GM19455 (cell line): ENCODE measurements around the gene KLHDC4.
"Not testable (repeated sequence)": the region's sequence is repeated elsewhere in the genome, so short reads cannot be mapped to it uniquely, and the experiment has no call there.

Experiments
- ATAC-seq: cut with Tn5 transposase; IDR thresholded peaks from one replicate; pipeline ENCODE4 v1.9.1; 2021; ENCODE audit not compliant: unreplicated experiment

Gene KLHDC4

GRCh38 chr16:87721622-87722585, 43.9 kb downstream of the KLHDC4 start:
- no peak for ATAC-seq

- ATAC-seq = no peak
Measured at GRCh38 chr16:87720446-87720845, 45.3 kb downstream of the KLHDC4 start.

- not testable (repeated sequence) for ATAC-seq
Measured at GRCh38 chr16:87718831-87719230, 47.0 kb downstream of the KLHDC4 start.

- no peak for ATAC-seq
Measured at GRCh38 chr16:87715658-87716057, 50.1 kb downstream of the KLHDC4 start.

GRCh38 chr16:87715231-87715630, 50.6 kb downstream of the KLHDC4 start:
- ATAC-seq = no peak

GRCh38 chr16:87713451-87714229, 52.1 kb downstream of the KLHDC4 start:
- ATAC-seq = no peak

- no peak for ATAC-seq
Measured at GRCh38 chr16:87712184-87712762, 53.5 kb downstream of the KLHDC4 start.

GRCh38 chr16:87710887-87711286, 54.9 kb downstream of the KLHDC4 start:
- no peak for ATAC-seq

- no peak for ATAC-seq
Measured at GRCh38 chr16:87709677-87710076, 56.1 kb downstream of the KLHDC4 start.

- ATAC-seq = no peak
Measured at GRCh38 chr16:87708881-87709638, 56.7 kb downstream of the KLHDC4 start.

GRCh38 chr16:87707714-87708580, 57.8 kb downstream of the KLHDC4 start:
- ATAC-seq = no peak

- ATAC-seq = no peak
Measured at GRCh38 chr16:87707097-87707496, 58.7 kb downstream of the KLHDC4 start.

- no peak for ATAC-seq
Measured at GRCh38 chr16:87706278-87707000, 59.3 kb downstream of the KLHDC4 start.

- no peak for ATAC-seq
Measured at GRCh38 chr16:87705771-87706277, 60.0 kb downstream of the KLHDC4 start.

GRCh38 chr16:87704754-87705353, 60.9 kb downstream of the KLHDC4 start:
- no peak for ATAC-seq

GRCh38 chr16:87703835-87704375, 61.9 kb downstream of the KLHDC4 start:
- ATAC-seq = no peak

- ATAC-seq = no peak
Measured at GRCh38 chr16:87703071-87703470, 62.7 kb downstream of the KLHDC4 start.

- ATAC-seq = no peak
Measured at GRCh38 chr16:87702325-87702811, 63.4 kb downstream of the KLHDC4 start.
